Neural progenitor cell (in vitro differentiated cells): ENCODE data around the gene PLCB3.

Experiments used
- EZH2 ChIP-seq: fragments of 200-600 bp; sonication (generic); IDR thresholded peaks from 2 replicates; pipeline ENCODE4 v1.6.1; 2017; ENCODE audit warnings: antibody characterized with exemption, mild to moderate bottlenecking, moderate library complexity
- EZH2phosphoT487 ChIP-seq: fragments of 200-600 bp; sonication (generic); IDR thresholded peaks from 2 replicates; pipeline ENCODE4 v1.6.1; 2017; ENCODE audit warnings: antibody characterized with exemption
- TF ChIP-seq, protein P1 (sequence below): fragments of 200-600 bp; sonication (generic); IDR thresholded peaks from 2 replicates; pipeline ENCODE4 v1.5.1; 2017; ENCODE audit warnings: antibody characterized with exemption, mild to moderate bottlenecking

DNA sequence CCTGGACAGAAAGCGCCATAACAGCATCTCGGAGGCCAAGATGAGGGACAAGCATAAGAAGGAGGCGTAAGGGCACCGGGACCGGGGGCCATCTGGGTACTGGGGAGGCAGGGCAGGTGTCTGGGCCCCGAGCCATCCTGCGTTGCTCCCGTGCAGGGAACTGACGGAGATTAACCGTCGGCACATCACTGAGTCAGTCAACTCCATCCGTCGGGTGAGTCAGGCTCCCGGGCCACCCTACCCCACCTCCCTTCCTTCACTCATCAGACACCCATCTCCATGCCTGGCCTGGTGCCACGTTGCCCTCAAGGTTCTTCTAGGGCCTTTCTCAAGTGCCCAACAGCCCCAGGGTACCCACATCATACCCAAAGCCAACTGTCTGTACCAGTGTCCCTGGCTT is 15.0 kb downstream of the PLCB3 start:
- TF ChIP-seq EZH2phosphoT487, result no peak
- TF ChIP-seq, protein P1, sequence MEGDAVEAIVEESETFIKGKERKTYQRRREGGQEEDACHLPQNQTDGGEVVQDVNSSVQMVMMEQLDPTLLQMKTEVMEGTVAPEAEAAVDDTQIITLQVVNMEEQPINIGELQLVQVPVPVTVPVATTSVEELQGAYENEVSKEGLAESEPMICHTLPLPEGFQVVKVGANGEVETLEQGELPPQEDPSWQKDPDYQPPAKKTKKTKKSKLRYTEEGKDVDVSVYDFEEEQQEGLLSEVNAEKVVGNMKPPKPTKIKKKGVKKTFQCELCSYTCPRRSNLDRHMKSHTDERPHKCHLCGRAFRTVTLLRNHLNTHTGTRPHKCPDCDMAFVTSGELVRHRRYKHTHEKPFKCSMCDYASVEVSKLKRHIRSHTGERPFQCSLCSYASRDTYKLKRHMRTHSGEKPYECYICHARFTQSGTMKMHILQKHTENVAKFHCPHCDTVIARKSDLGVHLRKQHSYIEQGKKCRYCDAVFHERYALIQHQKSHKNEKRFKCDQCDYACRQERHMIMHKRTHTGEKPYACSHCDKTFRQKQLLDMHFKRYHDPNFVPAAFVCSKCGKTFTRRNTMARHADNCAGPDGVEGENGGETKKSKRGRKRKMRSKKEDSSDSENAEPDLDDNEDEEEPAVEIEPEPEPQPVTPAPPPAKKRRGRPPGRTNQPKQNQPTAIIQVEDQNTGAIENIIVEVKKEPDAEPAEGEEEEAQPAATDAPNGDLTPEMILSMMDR, result no peak
- no peak for TF ChIP-seq EZH2
